GM23338 (cell line): ENCODE data around the gene LCP2. TPM values are rescaled to one million over a fixed set of nuclear protein-coding genes. Genes with fewer than 3 reads are reported as not detected.

Experiments
- ATAC-seq: fragments of 200-7000 bp; cut with Tn5 transposase; 3 replicates; pipeline ENCODE4 v1.9.1; 2020
- DNase-seq: peaks from one replicate; pipeline ENCODE4 v3.0.0-alpha.2; 2015; ENCODE audit warnings: low spot score
- H2AFZ ChIP-seq: fragments of 200-600 bp; sonication (generic); 2 replicates; pipeline ENCODE4 v1.8.0; 2016; ENCODE audit warnings: antibody characterized with exemption, mild to moderate bottlenecking, moderate library complexity
- H3F3A ChIP-seq: fragments of 200-600 bp; sonication (generic); replicated peaks from 2 replicates; pipeline ENCODE4 v1.8.0; 2017; ENCODE audit warnings: antibody characterized with exemption, mixed run types, low read depth
- H3K27ac ChIP-seq: fragments of 200-600 bp; sonication (generic); 2 replicates; pipeline ENCODE4 v1.6.1; 2016; ENCODE audit warnings: low read depth
- H3K27me3 ChIP-seq: fragments of 200-600 bp; sonication (generic); 2 replicates; pipeline ENCODE4 v1.8.0; 2016; ENCODE audit warnings: mild to moderate bottlenecking, mixed run types, moderate library complexity; ENCODE audit not compliant: insufficient read depth
- H3K36me3 ChIP-seq: fragments of 200-600 bp; sonication (generic); 2 replicates; pipeline ENCODE4 v1.8.0; 2016; ENCODE audit warnings: mild to moderate bottlenecking; ENCODE audit not compliant: insufficient read depth
- H3K4me1 ChIP-seq: fragments of 200-600 bp; sonication (generic); 2 replicates; pipeline ENCODE4 v1.8.0; 2016; ENCODE audit warnings: mild to moderate bottlenecking, moderate library complexity; ENCODE audit not compliant: insufficient read depth
- H3K4me2 ChIP-seq: fragments of 200-600 bp; sonication (generic); 2 replicates; pipeline ENCODE4 v1.7.1; 2017; ENCODE audit warnings: mixed run types
- H3K4me3 ChIP-seq: fragments of 200-600 bp; sonication (generic); 2 replicates; pipeline ENCODE4 v1.6.1; 2016; ENCODE audit warnings: mixed run types
- H3K79me2 ChIP-seq: fragments of 200-600 bp; sonication (generic); replicated peaks from 2 replicates; pipeline ENCODE4 v1.8.0; 2017; ENCODE audit warnings: mild to moderate bottlenecking; ENCODE audit not compliant: insufficient read depth
- H3K9me2 ChIP-seq: fragments of 200-600 bp; sonication (generic); 2 replicates; pipeline ENCODE4 v1.8.0; 2017; ENCODE audit not compliant: insufficient read depth
- H4K20me1 ChIP-seq: fragments of 200-600 bp; sonication (generic); replicated peaks from 2 replicates; pipeline ENCODE4 v1.8.0; 2017; ENCODE audit warnings: mild to moderate bottlenecking; ENCODE audit not compliant: insufficient read depth
- H3K27ac Mint-ChIP-seq: 2 replicates; pipeline ENCODE4 v1.8.0; 2020; ENCODE audit warnings: inconsistent platforms, mild to moderate bottlenecking, moderate library complexity, mixed read lengths
- H3K27me3 Mint-ChIP-seq: 3 replicates; pipeline ENCODE4 v1.8.0; 2022; ENCODE audit warnings: low read depth, mild to moderate bottlenecking, moderate library complexity, mixed read lengths, inconsistent platforms; ENCODE audit not compliant: insufficient read depth, poor library complexity
- H3K36me3 Mint-ChIP-seq: 3 replicates; pipeline ENCODE4 v1.8.0; 2021; ENCODE audit warnings: low read depth, mild to moderate bottlenecking, inconsistent platforms, moderate library complexity, mixed read lengths
- H3K4me1 Mint-ChIP-seq: 3 replicates; pipeline ENCODE4 v1.8.0; 2020; ENCODE audit warnings: mild to moderate bottlenecking, inconsistent platforms, mixed read lengths
- H3K4me3 Mint-ChIP-seq: 3 replicates; pipeline ENCODE4 v1.8.0; 2021; ENCODE audit warnings: moderate library complexity, mild to moderate bottlenecking, inconsistent platforms, mixed read lengths
- H3K9me3 Mint-ChIP-seq: 3 replicates; pipeline ENCODE4 v1.8.0; 2020; ENCODE audit warnings: moderate library complexity, mild to moderate bottlenecking, inconsistent platforms, mixed read lengths
- ETS1 ChIP-seq: IDR thresholded peaks from 2 replicates; pipeline ENCODE4 v1.6.1; 2016; ENCODE audit warnings: antibody characterized with exemption
- EZH2 ChIP-seq: fragments of 200-600 bp; sonication (generic); IDR thresholded peaks from one replicate; pipeline ENCODE4 v1.8.0; 2017; ENCODE audit warnings: antibody characterized with exemption, mild to moderate bottlenecking, low read depth; ENCODE audit not compliant: unreplicated experiment
- JUNB ChIP-seq: IDR thresholded peaks from one replicate; pipeline ENCODE4 v1.6.1; 2016; ENCODE audit warnings: antibody characterized with exemption; ENCODE audit not compliant: unreplicated experiment
- POLR2AphosphoS5 ChIP-seq: IDR thresholded peaks from 2 replicates; pipeline ENCODE4 v1.6.1; 2016; ENCODE audit warnings: antibody characterized with exemption, low read depth
- ZNF114 ChIP-seq: fragments of 250-450 bp; sonication (Bioruptor Pico); IDR thresholded peaks from 2 replicates; pipeline ENCODE4 v1.5.0; 2020; ENCODE audit warnings: mild to moderate bottlenecking, moderate library complexity
- ZNF462 ChIP-seq: fragments of 250-450 bp; sonication (Bioruptor Pico); IDR thresholded peaks from 2 replicates; pipeline ENCODE4 v1.5.0; 2020; ENCODE audit warnings: mild to moderate bottlenecking, moderate library complexity
- polyA plus RNA-seq: library from polyadenylated mRNA; unstranded; fragments of >200 nt; fragmentation: Nextera tagmentation; extraction: Ambion mirVana; gene quantifications from 2 replicates; pipeline ENCODE4 v1.2.1, GENCODE V29; 2016
- total RNA-seq: library from RNA; depleted of rRNA; stranded (reverse); fragments of >200 nt; shearing (Covaris generic); gene quantifications from 2 replicates; pipeline ENCODE4 v1.2.3, GENCODE V29; 2014

LCP2 gene
- total and polyA plus RNA-seq, 2 experiments from 2014 or later = 0.26 to 0.38 TPM

GRCh38 chr5:170283296-170283695 lies 14.3 kb downstream of the LCP2 start:
- Mint-ChIP-seq H3K9me3 (peaks cover 30% of the 10 kb centered on the region), H3K4me1 (peaks cover 38% of the 10 kb centered on the region), H3K36me3 (peaks cover 25% of the 10 kb centered on the region), H3K27ac (no peak overlapping the region), H3K27me3 (peaks cover 5% of the 10 kb centered on the region), H3K4me3 (no peak overlapping the region)
- H3F3A ChIP-seq = no peaks in the 10 kb centered on the region
- no peak overlapping the region for H3K4me3 ChIP-seq
- TF ChIP-seq ZNF462 (CRISPR knock-in tag) (no peak), JUNB (no peak), ETS1 (no peak), ZNF114 (CRISPR knock-in tag) (no peak), EZH2 (no peak), POLR2AphosphoS5 (no peak)
- DNase-seq = no peak
- no peak overlapping the region for H3K27ac ChIP-seq
- no peaks in the 10 kb centered on the region for H4K20me1 ChIP-seq
- no peak overlapping the region for H3K4me2 ChIP-seq
- H3K9me2 ChIP-seq = 0 out of 2 replicates have a peak, but pooled peaks cover 4% of the 10 kb centered on the region
- no peak for ATAC-seq
- no peak overlapping the region for H2AFZ ChIP-seq
- no peaks in the 10 kb centered on the region for H3K27me3 ChIP-seq
- no peaks in the 10 kb centered on the region for H3K79me2 ChIP-seq
- H3K36me3 ChIP-seq = no peaks in the 10 kb centered on the region
- peaks cover 41% of the 10 kb centered on the region for H3K4me1 ChIP-seq
